Stimulated activated CD4-positive, alpha-beta T cell treated with anti-CD3 and anti-CD28 coated beads, Interleukin-1b, Interleukin-23, amount 100 ng/mL, for 1 hour (primary cell): ENCODE measurements around the gene TOX3.

Source experiments
- DNase-seq, 2 donors: peaks; one replicate each; pipeline ENCODE4 v3.0.0-alpha.2; 2020; ENCODE audit warnings: low read depth in 2 of 2

TOX3 gene

GRCh38 chr16:52398021-52398420 lies 148.9 kb downstream of the TOX3 start:
- no peak for DNase-seq

- no peak for DNase-seq
Measured at GRCh38 chr16:52393448-52393847, 153.5 kb downstream of the TOX3 start.

GRCh38 chr16:52389045-52389444 lies 157.9 kb downstream of the TOX3 start:
- DNase-seq: no peak
